ENCODE data around the gene SLC34A3.

The SLC34A3 gene

DNA sequence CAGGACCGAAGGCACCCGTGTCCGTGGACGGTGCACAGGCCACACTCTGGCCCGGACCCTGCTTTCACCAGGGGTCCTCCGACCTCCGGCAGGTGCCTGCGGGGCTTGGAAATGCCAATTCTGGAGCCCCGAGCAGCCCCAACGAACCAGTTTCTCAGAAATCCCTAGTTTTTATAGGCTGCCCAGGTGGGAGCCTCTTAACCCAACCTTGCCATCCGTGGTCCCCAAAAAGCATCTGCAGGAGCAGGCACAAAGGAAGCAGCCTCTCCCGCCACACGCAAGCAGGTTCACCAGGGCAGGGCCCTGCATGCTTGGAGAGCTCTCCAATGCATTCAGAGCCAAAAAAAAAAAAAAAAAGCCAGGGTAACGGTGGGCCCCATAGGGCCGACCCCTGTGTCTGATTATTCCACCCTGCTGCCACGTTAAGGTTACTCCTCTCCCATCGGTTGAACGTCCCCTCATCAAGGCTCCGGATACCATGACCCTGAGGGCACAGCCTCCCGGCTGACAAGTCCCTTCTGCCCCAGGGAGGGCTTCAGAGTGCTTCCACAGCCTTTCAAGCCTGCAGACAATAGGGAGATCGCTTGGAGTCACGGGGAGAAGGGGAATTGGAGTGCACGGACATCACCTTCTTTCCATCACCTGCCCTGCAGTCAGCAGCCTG lies 29.4 kb upstream of the SLC34A3 start:
- DNase-seq (ENCODE audit: low spot score in 2 of 2): no peak
- Histone ChIP-seq H3K9me3 (no peaks in the 10 kb centered on the region), H3K4me1 (peaks cover 34% of the 10 kb centered on the region), H3K27me3 (ENCODE audit: low read depth) (no peaks in the 10 kb centered on the region), H3K4me3 (peak overlapping the region; percentile 58), H3K36me3 (replicated peaks) (peaks cover 13% of the 10 kb centered on the region)
- in situ Hi-C loops (cut with MboI; ENCODE audit: low sequenced_read_pairs): no loop called here

DNA sequence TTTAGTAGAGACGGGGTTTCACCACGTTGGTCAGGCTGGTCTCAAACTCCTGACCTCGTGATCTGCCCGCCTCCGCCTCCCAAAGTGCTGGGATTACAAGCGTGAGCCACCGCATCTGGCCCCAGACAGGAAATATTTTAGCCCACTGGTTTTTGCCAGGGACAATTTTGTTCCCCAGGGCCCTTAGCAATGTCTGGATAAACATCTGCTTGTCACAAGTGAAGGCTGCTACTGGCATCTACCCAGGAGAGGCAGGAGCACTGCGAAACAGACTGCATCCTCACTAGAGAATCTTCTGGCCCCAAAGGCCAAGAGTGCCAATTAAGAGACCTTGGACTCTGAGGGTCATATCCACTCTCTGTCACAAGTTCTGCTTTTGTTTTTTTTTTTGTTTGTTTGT lies 27.7 kb upstream of the SLC34A3 start:
- no peak for DNase-seq (ENCODE audit: low spot score in 2 of 2)
- Histone ChIP-seq H3K36me3 (replicated peaks) (peaks cover 16% of the 10 kb centered on the region), H3K27me3 (ENCODE audit: low read depth) (no peaks in the 10 kb centered on the region), H3K9me3 (no peaks in the 10 kb centered on the region), H3K4me1 (peaks cover 35% of the 10 kb centered on the region), H3K4me3 (no peak overlapping the region)
- in situ Hi-C loops (cut with MboI; ENCODE audit: low sequenced_read_pairs): no loop called here

DNA sequence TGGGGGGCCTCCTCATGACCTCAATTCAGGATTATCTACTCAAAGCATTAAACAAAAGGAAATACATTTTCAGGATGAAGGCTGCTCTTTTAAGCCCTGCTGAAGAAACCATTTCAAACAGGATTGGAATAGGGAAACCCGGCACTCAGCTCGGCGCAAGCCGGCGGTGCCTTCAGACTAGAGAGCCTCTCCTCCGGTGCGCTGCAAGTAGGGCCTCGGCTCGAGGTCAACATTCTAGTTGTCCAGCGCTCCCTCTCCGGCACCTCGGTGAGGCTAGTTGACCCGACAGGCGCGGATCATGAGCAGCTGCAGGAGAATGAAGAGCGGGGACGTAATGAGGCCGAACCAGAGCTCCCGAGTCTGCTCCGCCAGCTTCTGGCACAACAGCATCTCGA lies 26.0 kb upstream of the SLC34A3 start:
- no peak for DNase-seq (ENCODE audit: low spot score in 2 of 2)
- in situ Hi-C loops (cut with MboI; ENCODE audit: low sequenced_read_pairs): no loop called here
- Histone ChIP-seq H3K27me3 (ENCODE audit: low read depth) (no peaks in the 10 kb centered on the region), H3K4me1 (peaks cover 23% of the 10 kb centered on the region), H3K4me3 (peak overlapping the region; percentile 90), H3K9me3 (no peaks in the 10 kb centered on the region), H3K36me3 (replicated peaks) (peaks cover 19% of the 10 kb centered on the region)

DNA sequence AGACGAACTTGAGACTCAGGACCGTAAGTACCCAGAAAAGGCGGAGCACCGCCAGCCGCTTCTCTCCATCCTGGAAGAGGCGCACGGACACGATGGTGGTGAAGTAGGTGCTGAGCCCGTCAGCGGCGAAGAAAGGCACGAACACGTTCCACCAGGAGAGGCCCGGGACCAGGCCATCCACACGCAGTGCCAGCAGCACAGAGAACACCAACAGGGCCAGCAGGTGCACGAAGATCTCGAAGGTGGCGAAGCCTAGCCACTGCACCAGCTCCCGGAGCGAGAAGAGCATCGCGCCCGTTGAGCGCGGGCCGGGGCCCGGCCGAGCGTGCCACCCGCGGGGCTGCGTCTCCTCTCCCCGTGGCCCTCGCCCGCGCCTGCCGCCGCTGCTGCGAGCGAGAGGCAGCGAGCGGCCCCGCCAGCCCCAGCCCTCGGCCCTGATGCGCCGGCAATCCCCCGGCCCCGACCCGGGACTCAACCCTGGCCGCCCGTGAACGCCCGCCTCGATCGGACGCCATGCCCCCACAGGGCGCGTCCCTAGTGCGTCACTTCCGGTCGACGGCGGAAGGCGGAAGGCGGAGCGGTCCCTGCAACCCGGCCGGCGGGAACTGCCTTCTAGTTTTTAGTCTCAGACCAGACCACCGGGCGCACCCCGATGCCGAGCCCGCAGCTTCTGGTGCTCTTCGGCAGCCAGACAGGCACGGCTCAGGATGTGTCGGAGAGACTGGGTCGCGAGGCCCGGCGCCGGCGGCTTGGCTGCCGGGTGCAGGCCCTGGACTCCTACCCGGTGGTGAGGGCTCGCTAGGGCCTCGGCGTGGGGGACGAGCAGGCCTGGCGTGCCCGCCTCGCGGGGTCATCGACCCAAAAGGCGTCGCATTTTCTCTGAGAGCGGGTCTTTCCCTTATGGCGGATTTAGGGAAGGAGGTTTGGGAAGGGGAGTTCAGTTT lies 25.3 kb upstream of the SLC34A3 start, which contains the start of the genes NDOR1 and TMEM203:
NDOR1 (plus strand) TSS at position 575 of the 944 bp plus-strand sequence; CDS start at position 653, 78 bp downstream.
TMEM203 (minus strand) TSS at position 523 of the 944 bp plus-strand sequence; CDS start at position 289, 234 bp downstream.
- H3K9me3 ChIP-seq: no peaks in the 10 kb centered on the region
- in situ Hi-C loops (cut with MboI; ENCODE audit: low sequenced_read_pairs): no loop called here
- peaks cover 23% of the 10 kb centered on the region for H3K4me1 ChIP-seq
- H3K4me3 ChIP-seq: peak within 1 kb of the TSS; percentile 90
- peak; percentile 60 to 95 for DNase-seq (ENCODE audit: low spot score in 2 of 2)
- H3K27me3 ChIP-seq (ENCODE audit: low read depth): no peaks in the 10 kb centered on the region
- H3K36me3 ChIP-seq (replicated peaks): peaks cover 21% of the 10 kb centered on the region

DNA sequence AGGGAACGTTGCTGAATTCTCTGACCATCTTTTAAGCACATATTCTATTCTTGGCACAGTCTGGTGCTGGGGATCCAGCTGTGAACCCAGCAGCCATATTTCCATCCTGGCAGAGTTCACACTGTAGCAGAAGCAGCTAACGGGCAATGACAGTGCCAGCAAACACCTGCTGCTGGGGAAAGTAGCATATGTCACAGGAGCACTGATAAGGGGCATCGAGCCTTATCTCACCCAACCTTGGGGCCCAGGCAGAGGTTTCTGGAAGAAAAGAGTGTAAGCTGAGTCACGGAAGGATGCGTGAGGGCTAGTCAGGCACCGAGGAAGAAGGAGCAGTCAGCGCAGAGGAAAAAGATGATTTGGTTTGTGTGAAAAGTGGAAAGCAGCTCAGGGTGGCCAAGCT lies 24.1 kb upstream of the SLC34A3 start:
- in situ Hi-C loops (cut with MboI; ENCODE audit: low sequenced_read_pairs): no loop called here
- no peaks in the 10 kb centered on the region for H3K9me3 ChIP-seq
- peak overlapping the region; percentile 90 for H3K4me3 ChIP-seq
- DNase-seq (ENCODE audit: low spot score in 2 of 2): no peak
- peaks cover 21% of the 10 kb centered on the region for H3K36me3 ChIP-seq (replicated peaks)
- H3K4me1 ChIP-seq: peaks cover 21% of the 10 kb centered on the region
- no peaks in the 10 kb centered on the region for H3K27me3 ChIP-seq (ENCODE audit: low read depth)

DNA sequence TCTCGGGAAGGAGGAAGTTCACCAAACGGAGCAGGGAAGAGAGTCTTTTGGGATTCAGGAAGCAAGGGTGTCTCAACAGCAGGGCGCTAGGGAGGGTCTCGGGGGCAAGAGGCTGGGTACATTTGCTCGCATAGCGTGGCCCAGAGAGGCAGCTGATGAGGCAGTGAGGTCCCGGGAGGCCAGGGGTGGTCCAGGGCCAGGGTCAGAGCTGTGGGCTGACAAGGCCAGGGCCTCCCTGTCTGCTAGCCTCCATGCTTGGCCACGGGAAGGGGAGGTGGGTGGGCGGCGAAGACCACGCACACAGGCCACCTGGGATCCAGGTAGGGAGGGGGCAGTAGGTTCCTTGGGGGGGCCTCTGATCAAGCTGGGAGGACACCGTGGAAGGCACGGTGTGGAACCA lies 19.2 kb upstream of the SLC34A3 start:
- H3K36me3 ChIP-seq (replicated peaks): peaks cover 29% of the 10 kb centered on the region
- peaks cover 1% of the 10 kb centered on the region for H3K4me1 ChIP-seq
- in situ Hi-C loops (cut with MboI; ENCODE audit: low sequenced_read_pairs): no loop called here
- H3K27me3 ChIP-seq (ENCODE audit: low read depth): no peaks in the 10 kb centered on the region
- H3K4me3 ChIP-seq: no peak overlapping the region
- no peaks in the 10 kb centered on the region for H3K9me3 ChIP-seq
- DNase-seq (ENCODE audit: low spot score in 2 of 2): no peak

DNA sequence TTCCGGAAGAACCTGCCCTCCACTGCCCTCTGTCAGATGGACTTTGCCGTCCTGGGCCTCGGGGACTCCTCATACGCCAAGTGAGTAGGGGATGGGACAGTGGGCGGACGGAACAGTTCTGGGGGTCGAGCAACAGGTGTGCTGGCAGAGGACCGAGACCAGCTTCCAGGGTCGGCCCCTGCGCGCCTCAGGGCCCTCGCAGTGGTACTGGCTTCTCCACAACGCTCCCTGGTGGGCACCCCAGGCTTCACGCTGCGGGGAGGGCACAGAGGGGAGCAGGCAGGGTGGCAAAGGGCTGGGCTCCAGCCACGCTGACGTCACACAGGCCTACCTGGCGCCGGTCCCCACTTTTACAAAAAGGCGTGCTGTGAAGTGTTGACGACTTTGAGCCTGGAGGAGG lies 18.2 kb upstream of the SLC34A3 start:
- Histone ChIP-seq H3K4me3 (no peak overlapping the region), H3K27me3 (ENCODE audit: low read depth) (no peaks in the 10 kb centered on the region), H3K9me3 (no peaks in the 10 kb centered on the region), H3K4me1 (no peaks in the 10 kb centered on the region), H3K36me3 (replicated peaks) (peaks cover 29% of the 10 kb centered on the region)
- in situ Hi-C loops (cut with MboI; ENCODE audit: low sequenced_read_pairs): no loop called here
- no peak for DNase-seq (ENCODE audit: low spot score in 2 of 2)

DNA sequence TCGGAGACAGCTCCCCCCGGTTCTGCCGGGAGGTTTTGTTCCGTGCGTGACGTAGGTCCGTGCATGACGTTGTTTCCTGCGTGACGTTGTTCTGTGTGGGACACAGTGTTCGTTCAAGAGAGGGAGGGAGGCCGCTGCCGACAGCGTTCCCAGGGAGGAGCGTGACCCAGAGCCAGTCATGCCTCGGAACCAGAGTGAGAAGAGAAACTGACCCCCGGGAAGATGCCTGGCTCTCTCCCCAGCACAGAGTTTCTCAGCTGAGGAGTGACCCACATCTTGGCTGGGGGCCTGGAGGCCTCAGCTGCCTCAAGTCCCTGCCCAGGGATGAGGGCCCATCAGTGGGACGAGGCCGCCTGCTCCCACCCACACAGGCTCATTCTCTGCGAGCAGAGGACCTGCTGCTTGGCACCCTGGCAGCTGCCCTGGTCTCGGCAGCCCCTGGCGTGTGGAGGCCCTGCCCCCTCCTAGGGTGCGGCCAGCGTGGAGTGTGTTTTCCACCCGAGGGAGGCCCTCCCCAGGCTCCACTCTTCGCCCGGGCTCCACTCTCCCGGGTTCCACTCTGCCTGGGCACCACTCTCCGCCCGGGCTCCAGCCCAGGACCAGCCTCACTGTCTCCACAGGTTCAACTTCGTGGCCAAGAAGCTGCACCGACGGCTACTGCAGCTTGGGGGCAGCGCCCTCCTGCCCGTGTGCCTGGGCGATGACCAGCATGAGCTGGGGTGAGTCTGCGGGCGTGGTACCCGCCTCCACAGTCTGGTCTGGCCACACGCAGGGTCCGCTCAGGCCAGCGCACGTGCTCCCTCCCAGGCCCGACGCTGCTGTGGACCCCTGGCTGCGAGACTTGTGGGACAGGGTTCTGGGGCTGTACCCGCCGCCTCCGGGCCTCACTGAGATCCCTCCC lies 17.3 kb upstream of the SLC34A3 start:
- in situ Hi-C loops (cut with MboI; ENCODE audit: low sequenced_read_pairs): no loop called here
- no peaks in the 10 kb centered on the region for H3K4me1 ChIP-seq
- no peak for DNase-seq (ENCODE audit: low spot score in 2 of 2)
- H3K27me3 ChIP-seq (ENCODE audit: low read depth): no peaks in the 10 kb centered on the region
- peaks cover 26% of the 10 kb centered on the region for H3K36me3 ChIP-seq (replicated peaks)
- no peak overlapping the region for H3K4me3 ChIP-seq
- no peaks in the 10 kb centered on the region for H3K9me3 ChIP-seq

DNA sequence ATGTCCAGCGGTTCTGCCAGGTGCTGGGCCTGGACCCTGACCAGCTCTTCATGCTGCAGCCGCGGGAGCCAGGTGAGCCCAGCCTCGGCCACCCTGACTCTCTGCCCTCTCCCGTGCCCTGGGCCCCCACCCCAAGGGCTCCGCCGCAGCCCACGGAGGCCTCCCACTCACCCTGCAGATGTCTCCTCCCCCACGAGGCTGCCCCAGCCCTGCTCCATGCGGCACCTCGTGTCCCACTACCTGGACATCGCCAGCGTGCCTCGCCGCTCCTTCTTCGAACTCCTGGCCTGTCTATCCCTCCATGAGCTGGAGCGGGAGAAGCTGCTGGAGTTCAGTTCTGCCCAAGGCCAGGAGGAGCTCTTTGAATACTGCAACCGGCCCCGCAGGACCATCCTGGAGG lies 16.1 kb upstream of the SLC34A3 start:
- Histone ChIP-seq H3K27me3 (ENCODE audit: low read depth) (no peaks in the 10 kb centered on the region), H3K4me3 (no peak overlapping the region), H3K36me3 (replicated peaks) (peaks cover 24% of the 10 kb centered on the region), H3K9me3 (no peaks in the 10 kb centered on the region), H3K4me1 (no peaks in the 10 kb centered on the region)
- DNase-seq (ENCODE audit: low spot score in 2 of 2): no peak
- in situ Hi-C loops (cut with MboI; ENCODE audit: low sequenced_read_pairs): no loop called here

DNA sequence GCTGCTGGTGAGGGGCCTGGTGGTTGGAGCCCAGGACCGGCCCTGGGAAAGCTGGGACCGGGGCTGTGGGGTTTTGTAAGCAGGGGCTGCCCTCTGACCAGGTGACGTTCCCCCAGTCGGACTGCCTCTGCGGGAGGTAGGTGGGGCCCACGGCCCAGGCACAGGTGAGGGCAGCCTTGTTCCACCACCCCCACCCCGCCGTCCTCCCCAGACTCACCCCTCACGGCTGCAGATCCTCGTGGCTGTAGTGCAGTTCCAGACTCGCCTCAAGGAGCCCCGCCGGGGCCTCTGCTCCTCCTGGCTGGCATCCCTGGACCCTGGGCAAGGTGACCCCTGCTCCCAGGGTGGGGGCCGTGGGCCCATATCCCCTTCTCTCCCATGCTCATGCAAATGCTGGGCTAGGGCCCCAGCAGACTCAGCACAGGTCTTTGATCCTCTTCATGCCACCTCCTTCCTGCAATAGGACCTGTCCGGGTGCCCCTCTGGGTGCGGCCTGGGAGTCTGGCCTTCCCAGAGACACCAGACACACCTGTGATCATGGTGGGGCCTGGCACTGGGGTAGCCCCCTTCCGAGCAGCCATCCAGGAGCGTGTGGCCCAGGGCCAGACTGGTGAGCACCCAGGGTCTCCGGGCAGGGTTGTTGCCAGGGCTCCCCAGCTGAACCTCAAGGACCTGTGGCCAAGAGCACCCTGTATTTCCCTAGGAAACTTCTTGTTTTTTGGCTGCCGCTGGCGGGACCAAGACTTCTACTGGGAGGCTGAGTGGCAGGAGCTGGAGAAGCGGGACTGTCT lies 15.3 kb upstream of the SLC34A3 start:
- Histone ChIP-seq H3K4me3 (no peak overlapping the region), H3K9me3 (no peaks in the 10 kb centered on the region), H3K27me3 (ENCODE audit: low read depth) (no peaks in the 10 kb centered on the region), H3K36me3 (replicated peaks) (peaks cover 21% of the 10 kb centered on the region), H3K4me1 (no peaks in the 10 kb centered on the region)
- in situ Hi-C loops (cut with MboI; ENCODE audit: low sequenced_read_pairs): no loop called here
- DNase-seq (ENCODE audit: low spot score in 2 of 2): no peak

DNA sequence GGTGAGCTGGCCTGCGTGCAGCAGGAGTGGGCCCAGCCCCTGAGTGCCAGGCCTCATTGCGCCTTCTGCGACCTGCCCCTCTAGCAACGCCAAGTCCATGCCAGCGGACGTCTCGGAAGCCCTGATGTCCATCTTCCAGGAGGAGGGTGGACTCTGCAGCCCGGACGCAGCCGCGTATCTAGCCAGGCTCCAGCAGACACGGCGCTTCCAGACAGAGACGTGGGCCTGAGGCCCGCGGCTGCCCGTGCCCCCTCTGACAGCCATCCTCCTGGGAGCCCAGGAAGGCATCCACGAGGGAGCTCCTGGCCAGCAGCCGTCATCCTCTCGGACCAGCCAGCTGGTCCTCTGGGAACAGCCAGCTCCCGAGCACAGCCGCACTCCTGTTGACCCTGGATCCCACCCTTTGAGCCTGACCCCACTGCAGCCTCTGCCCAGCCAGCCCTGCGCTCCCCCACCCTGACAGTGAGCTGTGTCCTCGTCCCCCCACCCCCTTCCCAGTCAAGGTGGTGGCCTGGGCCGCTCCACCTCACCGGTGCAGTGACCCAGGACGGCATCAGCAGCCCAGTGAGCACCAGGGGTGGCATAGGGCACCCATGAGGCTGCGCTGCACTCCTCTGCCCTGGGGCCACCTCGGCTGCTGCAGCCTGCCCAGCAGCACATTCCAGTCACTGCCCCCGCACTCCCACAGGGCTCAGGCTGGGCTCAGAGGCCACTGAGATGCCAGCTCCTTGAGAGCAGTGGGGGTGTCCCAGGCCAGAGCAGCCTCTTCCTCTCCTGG lies 14.3 kb upstream of the SLC34A3 start:
- H3K36me3 ChIP-seq (replicated peaks): peaks cover 21% of the 10 kb centered on the region

More for the DNA sequence above, 14.3 kb upstream of the SLC34A3 start:
- Histone ChIP-seq H3K9me3 (no peaks in the 10 kb centered on the region), H3K4me3 (no peak overlapping the region), H3K27me3 (ENCODE audit: low read depth) (no peaks in the 10 kb centered on the region), H3K4me1 (no peaks in the 10 kb centered on the region)
- in situ Hi-C loops (cut with MboI; ENCODE audit: low sequenced_read_pairs): no loop called here
- no peak for DNase-seq (ENCODE audit: low spot score in 2 of 2)
